ENCODE data around the gene MS4A6E.
"Not testable (repeated sequence)": the region's sequence is repeated elsewhere in the genome, so short reads cannot be mapped to it uniquely, and the experiment has no call there.

Gene MS4A6E

GRCh38 chr11:60336767-60337391 lies 9.8 kb downstream of the MS4A6E start:
- DNase-seq, result no peak

DNA sequence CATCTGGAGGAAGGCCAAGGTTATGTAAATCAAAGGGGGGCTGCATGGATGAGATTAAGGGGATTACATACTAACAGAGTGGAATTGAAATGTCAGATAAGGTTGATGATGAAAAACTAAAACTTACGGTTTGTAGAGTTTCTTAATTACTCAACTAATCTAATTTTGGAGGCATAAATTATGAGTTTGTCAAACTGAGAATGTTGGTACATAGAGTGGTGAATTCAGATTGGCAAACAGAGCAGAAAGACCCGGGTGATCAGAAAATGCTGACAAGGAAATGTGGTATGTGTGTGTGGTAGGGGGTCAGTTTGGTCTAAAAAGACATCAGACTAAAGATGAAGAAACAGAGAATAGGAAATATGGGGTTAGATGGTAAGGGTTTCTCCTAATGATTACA lies 11.0 kb downstream of the MS4A6E start:
- DNase-seq, result no peak

DNA sequence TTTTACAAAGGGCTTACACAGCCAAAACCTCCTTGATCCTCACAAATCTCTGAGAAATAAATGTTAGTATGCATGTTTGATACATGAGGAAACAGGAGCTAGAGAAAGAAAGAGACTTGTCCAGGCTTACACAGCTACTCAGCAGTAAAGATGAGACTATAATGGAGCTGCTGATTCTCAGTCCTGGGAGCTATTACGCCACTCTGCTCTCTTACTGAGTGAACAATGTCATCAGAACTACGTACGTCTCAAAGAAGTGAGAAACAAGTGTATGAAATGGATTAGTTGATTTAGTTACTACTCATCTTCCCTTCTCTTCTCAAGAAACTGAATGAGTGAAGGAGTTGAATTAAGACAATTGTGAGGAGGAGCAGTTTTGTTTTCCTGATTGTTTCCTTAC lies 12.3 kb downstream of the MS4A6E start:
- DNase-seq, result no peak

DNA sequence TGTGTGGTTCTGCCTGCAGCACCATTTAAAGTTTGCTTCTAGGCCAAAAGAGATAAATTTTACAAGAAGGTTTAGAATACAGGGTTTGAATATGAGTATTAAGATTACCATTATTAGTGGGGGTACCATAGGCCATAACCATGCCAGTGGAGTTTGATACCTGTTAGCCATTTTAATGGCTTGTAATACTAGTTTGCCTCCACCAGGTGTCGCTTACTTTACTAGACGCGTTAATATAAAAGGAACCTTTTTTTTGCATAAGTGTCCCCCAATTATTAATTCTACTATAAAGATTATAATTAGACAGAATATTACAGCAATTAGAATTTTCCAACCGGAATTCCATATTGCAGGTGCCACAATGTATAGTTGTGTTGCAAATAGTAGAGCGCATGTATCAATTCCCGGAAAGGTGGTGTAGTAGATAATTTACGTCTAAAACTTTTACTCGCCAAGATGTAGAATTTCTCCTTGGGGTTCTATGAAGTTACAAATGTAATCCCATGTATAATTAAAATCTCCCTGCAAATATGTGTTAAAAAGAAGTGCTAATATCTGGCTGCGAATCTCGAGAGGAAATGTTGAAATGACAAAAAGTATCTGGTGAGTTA lies 16.1 kb downstream of the MS4A6E start:
- no peak for DNase-seq

GRCh38 chr11:60344146-60344545 lies 17.1 kb downstream of the MS4A6E start:
- no peak for DNase-seq

- peak; percentile 8 for DNase-seq
These were observed 18.4 kb downstream of the MS4A6E start for GRCh38 chr11:60345489-60345888.

DNA sequence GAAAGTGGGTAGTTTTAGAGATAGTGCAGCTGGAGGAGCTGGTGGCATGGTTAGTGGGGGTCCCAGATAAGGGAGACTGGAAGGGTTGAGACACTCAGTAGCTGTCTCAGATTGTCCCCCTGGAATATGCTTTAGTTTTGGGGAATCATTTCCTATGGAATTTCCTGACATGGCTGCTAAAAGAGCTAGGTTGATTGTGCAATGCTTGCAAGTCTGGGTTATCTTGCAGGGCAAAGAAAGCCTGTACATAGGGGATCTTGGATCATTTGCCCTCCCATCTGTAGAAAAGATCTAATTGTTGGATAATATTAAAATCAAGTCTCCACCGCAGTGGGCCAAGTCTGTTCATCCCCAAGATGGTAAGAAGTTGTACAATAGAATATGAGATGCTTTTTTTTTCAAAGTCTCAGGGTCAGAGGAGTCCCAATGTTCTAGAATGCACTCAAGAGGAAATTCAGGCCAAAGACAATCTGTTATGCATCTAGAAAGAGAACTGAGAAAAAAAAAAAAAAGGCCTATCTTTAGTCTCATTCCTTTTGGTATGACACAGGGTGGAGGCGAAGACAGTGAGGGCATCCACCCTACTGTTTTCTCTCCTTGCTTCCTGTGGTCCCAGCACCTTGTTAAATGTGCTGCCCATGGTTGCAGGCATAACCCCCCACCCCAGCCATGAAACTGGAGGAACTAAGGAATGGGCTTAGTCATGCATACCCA lies 20.2 kb downstream of the MS4A6E start:
- no peak for DNase-seq

- DNase-seq, result no peak
These were observed 21.1 kb downstream of the MS4A6E start for GRCh38 chr11:60348116-60348515.

DNA sequence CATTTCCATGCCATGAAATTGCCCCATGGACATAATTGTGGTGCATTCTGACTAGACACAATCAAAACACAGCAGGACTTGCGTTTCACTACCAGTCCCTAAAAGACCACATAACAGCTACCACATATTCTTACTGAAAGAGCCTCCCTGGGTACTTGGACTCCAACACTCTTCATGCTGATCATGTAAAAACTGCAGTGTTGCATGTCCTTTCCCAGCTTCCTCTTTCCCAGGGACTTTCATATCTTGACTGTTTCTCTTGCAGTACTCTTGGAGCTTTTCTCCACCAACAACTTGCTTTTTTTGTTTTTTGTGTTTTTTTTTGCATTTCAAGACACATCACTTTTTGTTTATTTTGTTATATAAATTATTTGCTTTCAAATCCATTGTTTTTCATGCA lies 22.9 kb downstream of the MS4A6E start:
- no peak for DNase-seq

DNA sequence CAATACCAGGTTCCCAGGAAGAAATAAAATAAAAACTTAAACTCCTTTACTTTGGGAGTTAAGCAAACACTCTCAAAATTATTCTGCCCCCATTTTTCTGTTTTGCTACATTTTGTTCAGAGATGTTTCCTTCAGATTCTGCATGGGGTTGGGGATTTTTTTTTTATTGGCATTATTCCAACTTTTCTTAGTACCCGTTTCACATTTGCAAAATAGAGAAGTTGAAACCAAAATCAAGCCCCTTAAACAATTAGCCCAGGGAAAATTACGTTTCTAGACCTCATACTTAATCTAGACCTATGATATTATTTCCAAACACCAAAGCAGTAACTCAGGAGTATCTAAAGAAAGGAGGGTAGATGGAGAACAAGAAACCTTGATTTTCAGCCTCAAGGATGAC lies 30.7 kb downstream of the MS4A6E start:
- no peak for DNase-seq

DNA sequence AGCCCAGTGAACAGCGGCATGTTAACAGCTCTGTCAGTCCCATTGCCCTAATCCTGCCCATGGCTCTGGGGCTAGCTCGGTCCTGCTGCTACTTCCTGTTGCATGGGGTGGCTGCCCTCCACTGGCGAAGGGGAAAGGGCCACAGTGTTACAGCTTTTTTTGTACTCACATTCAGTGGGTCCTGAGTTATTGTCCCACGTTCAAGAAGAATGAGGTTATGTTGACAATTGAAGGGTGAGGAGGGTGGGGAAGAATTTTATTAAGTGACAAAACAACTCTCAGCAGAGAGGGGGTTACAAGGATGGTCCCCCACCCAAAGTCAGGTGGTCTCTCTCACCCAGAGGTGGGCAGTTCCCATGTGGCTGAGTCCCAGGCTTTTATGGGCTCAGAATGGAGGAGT lies 33.6 kb downstream of the MS4A6E start:
- no peak for DNase-seq

GRCh38 chr11:60362241-60362640 lies 35.2 kb downstream of the MS4A6E start:
- no peak for DNase-seq

DNA sequence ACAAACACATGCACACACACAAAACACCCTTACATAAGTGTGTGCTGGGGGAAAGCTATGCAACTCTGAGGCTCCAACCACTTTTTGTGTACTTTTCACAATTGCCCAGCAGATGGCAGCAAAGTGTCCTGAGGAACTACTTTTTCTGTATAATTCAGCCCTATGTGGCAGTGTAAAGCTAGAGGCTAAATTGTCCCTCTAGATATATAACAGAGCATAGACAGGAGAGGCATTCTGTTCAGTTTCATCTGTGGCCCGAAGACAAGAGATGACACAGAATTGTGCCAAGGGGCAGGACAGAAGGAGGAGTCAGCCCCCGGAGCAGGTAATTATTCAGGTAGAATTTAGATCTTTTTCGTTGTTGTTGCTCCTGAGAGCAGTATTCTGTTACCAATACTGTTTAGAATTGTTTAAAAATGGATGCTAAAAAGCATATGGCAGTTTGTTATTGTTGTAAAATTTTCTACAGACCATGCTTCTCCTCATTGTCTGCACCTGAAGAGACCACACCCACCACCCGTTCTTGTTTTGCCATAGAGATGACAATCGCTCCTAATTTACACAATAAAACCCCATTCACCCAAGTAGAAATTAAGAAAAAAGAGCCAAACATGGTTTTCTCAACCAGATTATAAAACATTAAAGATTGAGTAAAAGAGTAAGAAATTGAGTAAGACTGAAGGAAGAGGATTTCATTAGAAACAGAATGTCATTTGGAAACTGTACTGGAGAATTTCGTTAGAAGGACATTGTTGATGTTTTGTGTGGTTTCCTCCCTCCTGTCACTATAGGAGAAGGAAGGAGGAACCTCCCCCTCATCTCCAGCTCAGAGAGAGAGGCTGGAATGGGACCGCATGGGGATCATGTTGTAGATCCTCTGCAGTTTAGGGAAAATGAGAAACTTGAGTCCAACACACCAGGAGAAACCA lies 36.8 kb downstream of the MS4A6E start:
- DNase-seq, result peak; percentile 67

DNA sequence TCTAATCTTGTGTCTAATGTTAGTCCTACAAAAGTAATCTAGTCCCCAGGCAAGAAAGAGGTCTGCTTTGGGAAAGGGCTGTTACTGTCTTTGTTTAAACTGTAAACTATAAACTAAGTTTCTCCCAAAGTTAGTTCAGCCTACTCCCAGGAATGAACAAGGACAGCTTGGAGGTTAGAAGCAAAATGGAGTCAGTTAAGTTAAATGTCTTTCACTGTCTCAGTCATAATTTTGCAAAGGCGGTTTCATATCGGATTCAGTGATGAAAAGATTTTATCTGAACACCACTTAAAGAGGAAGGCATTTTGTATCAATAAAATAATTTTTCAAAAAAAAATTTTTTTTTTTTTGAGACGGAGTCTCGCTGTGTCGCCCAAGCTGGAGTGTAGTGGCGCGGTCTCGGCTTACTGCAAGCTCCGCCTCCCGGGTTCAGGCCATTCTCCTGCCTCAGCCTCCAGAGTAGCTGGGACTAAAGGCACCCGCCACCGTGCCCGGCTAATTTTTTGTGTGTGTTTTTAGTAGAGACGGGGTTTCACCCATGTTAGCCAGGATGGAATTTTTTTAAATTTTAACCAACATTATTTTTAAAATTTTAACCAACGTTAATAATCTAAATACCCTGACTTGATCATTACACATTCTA lies 39.3 kb downstream of the MS4A6E start:
- DNase-seq, result not testable (repeated sequence)

GRCh38 chr11:60367009-60367408 lies 40.0 kb downstream of the MS4A6E start:
- DNase-seq, result no peak

GRCh38 chr11:60367896-60368295 lies 40.8 kb downstream of the MS4A6E start:
- DNase-seq, result no peak

DNA sequence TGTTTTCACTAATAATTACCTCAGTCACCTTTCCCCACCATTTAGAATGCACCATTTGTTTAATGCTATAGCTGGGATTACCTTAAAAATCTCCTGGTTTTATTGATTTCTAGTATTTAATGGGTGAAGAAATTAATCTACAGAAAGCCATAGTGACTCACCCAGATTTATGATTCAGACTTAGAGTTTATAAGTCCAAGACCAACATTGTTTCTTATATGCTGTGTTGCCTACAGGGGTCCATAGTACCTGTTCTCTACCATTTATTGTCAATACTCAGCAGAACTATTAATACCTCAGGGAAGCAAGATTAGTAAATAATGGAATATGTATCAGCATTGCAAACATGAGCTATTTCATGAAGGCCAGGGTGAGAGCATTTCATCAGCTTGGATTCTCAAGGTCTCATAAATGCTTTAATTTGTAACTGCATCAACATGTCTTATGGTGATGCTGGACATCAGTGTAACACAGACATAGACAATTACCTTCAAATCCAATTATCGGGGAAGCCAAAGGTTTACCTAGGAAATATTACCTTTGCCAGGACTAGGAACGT lies 43.3 kb downstream of the MS4A6E start:
- DNase-seq, result no peak

DNA sequence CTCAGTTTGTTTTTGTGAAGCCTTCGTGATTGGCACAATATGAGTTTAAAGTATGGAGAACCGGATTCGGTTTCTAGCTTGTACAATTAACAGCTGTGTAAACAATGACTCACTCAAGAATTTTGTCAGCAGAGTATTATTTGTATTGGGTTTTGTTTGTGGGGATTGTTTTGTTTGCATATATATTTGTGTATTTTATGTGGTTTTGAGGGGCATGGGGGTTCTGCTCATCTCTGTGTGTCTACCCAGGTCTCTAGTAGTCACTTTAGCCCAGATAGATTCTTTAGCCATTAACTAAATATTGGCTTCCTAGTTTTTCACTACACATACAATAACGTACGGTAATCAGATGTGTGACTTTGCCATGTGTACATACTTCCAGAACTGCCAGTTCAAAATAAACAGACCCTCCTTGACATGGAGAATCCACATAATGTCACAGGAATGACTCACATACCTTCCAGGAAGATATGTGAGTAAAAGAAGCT lies 43.8 kb downstream of the MS4A6E start:
- no peak for DNase-seq

DNA sequence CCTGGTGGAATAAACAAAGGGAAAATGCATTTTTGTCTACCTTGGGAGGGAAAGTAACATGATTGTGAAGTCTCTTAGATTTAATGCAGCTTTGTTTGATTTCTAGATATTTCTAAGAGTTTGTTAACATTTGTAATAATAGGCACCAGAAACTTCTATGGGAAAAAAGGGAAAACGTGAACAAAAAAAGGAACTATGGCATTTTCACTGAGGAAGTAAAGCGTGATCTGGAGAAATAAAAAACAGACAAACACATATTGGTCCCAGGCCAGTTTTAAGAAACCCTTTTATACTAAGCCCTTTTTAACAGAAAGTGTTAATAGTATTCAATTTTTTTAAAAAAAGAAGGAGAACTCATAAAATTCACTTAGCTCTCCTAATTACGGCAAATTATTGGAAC lies 44.3 kb downstream of the MS4A6E start:
- no peak for DNase-seq

GRCh38 chr11:60371854-60372253 lies 44.8 kb downstream of the MS4A6E start:
- DNase-seq, result no peak

GRCh38 chr11:60372767-60373166 lies 45.7 kb downstream of the MS4A6E start:
- DNase-seq, result no peak

GRCh38 chr11:60375316-60375715 lies 48.3 kb downstream of the MS4A6E start:
- no peak for DNase-seq

All from stimulated activated CD4-positive, alpha-beta T cell treated with anti-CD3 and anti-CD28 coated beads, Interleukin-4, amount 100 ng/mL, for 24 hours (primary cell).